NCI-H128 (cell line): ENCODE data around the gene CCDC12.
A peak's percentile ranks its signal among the peaks of the same experiment; 100 is the strongest.

ENCODE experiments used
- DNase-seq: peaks from one replicate; lab custom pipeline; 2025; ENCODE audit not compliant: unreplicated experiment; lab: John Stamatoyannopoulos, UW

Gene CCDC12

GRCh38 chr3:46976326-46977190 is at the start of gene CCDC12:
CCDC12 (minus strand) TSS chr3:46976745; CDS start chr3:46976732, 13 bp downstream.
- peak; percentile 85 for DNase-seq

- no peak for DNase-seq
Observed at GRCh38 chr3:47024932-47025331, 48.4 kb upstream of the CCDC12 start.

- DNase-seq = no peak
Observed at GRCh38 chr3:47022641-47023071, 46.1 kb upstream of the CCDC12 start.

- DNase-seq = no peak
Observed at GRCh38 chr3:47020311-47020710, 43.8 kb upstream of the CCDC12 start.

- DNase-seq = no peak
Observed at GRCh38 chr3:47019201-47019600, 42.7 kb upstream of the CCDC12 start.

GRCh38 chr3:47018269-47018611 is 41.7 kb upstream of the CCDC12 start:
- DNase-seq = no peak

GRCh38 chr3:47017504-47018268 is 41.1 kb upstream of the CCDC12 start:
- DNase-seq = no peak

GRCh38 chr3:47016934-47017435 is 40.4 kb upstream of the CCDC12 start:
- no peak for DNase-seq

GRCh38 chr3:47016086-47016933 is 39.8 kb upstream of the CCDC12 start:
- DNase-seq = no peak

- no peak for DNase-seq
Observed at GRCh38 chr3:47015151-47015550, 38.6 kb upstream of the CCDC12 start.

- DNase-seq = no peak
Observed at GRCh38 chr3:47014036-47014435, 37.5 kb upstream of the CCDC12 start.

- no peak for DNase-seq
Observed at GRCh38 chr3:47013231-47013630, 36.7 kb upstream of the CCDC12 start.

GRCh38 chr3:47012342-47013230 is 36.0 kb upstream of the CCDC12 start:
- DNase-seq = no peak

GRCh38 chr3:47011371-47011770 is 34.8 kb upstream of the CCDC12 start:
- no peak for DNase-seq

- DNase-seq = no peak
Observed at GRCh38 chr3:47010910-47011309, 34.4 kb upstream of the CCDC12 start.

GRCh38 chr3:47010111-47010712 is 33.7 kb upstream of the CCDC12 start:
- no peak for DNase-seq

GRCh38 chr3:47009225-47010110 is 32.9 kb upstream of the CCDC12 start:
- DNase-seq = peak; percentile 79

GRCh38 chr3:47008851-47009224 is 32.3 kb upstream of the CCDC12 start:
- DNase-seq = no peak
